HT-29 (cell line): Measurements from ENCODE around the gene GRAMD1C. TPM values are rescaled to one million over a fixed set of nuclear protein-coding genes. Genes with fewer than 3 reads are reported as not detected.
A peak's percentile ranks its signal among the peaks of the same experiment; 100 is the strongest.

ENCODE experiments used
- DNase-seq: peaks from one replicate; pipeline ENCODE4 v3.0.0-alpha.2; 2015; ENCODE audit warnings: low spot score
- total RNA-seq: library from RNA; depleted of rRNA; stranded (reverse); fragments of >200 nt; shearing (Covaris generic); gene quantifications from 2 replicates; pipeline ENCODE4 v1.2.3, GENCODE V29; 2014; rRNA removed

The GRAMD1C gene
- total RNA-seq, 1 experiment from 2014 or later: 0.10 TPM

DNA sequence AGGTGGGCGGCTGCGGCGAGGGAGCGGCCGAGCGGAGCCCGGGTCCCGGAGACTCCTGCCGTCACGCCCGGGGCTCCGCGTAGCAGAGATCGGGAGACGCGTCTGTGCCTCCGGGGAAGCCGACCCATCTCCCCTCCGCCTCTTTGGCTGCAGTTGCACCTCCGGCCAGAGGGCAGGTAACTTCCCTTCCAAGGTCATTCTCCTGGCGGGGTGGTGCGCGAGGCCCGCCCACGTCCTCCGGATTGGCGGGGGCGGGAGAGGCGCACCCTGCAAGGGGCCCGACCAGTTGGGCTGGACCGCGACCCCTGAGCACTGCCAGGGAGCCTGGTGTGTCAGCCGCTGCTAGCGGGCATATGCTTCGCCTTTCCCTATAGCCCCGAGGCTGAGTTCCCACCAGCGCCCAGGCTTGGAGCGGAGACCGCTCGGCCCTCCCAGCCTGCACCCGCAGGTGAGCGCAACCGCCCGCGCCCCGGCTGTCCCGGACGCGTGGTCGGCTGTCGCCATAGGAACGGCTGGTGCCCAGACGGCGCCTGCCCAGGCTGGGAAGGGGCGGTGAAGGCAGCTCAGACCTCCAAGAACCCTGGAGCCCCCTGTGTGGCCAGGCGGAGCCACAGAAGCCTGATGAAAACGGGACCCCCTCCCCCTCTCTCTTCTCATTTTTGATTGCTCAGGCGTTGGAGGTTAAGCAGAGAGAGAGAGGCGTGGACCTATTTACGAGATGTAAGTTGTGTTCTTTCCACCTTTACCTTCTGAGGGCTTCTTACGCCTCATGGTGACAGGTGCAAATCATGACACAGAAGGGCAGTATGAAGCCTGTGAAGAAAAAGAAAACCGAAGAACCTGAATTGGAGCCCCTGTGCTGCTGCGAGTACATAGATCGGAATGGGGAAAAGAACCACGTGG is 109.7 kb downstream of the GRAMD1C start:
- peak; percentile 65 for DNase-seq

DNA sequence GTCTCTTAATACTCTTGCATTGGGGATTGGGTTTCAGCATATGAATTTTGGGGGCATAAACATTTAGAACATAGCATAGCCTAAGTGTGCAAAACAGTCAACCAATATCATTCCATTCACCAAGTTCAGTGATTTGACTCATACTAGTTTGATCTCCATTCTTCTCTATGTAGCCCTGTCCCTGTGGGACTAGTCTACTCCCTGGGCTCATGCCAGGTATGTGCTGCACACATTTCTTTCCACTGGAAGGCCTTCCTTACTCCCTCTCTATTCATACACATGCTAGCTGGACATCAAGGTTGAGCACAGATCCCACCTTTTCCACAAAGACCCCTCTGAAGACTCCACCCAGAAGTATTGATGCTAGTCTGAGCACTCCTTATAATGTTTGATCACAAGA is 114.3 kb downstream of the GRAMD1C start:
- no peak for DNase-seq

DNA sequence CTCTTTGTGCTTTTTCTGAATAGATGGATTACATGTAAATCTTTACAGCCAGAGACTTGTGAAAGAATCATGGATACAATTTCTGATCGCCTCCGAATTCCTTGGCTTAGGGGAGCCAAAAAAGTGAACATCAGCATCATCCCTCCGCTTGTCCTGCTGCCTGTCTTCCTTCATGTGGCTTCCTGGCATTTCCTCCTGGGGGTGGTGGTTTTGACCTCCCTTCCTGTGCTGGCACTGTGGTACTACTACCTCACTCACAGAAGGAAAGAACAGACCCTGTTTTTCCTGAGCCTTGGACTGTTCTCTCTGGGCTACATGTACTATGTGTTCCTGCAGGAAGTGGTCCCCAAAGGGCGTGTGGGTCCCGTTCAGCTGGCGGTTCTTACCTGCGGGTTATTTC is 115.1 kb downstream of the GRAMD1C start:
- no peak for DNase-seq

DNA sequence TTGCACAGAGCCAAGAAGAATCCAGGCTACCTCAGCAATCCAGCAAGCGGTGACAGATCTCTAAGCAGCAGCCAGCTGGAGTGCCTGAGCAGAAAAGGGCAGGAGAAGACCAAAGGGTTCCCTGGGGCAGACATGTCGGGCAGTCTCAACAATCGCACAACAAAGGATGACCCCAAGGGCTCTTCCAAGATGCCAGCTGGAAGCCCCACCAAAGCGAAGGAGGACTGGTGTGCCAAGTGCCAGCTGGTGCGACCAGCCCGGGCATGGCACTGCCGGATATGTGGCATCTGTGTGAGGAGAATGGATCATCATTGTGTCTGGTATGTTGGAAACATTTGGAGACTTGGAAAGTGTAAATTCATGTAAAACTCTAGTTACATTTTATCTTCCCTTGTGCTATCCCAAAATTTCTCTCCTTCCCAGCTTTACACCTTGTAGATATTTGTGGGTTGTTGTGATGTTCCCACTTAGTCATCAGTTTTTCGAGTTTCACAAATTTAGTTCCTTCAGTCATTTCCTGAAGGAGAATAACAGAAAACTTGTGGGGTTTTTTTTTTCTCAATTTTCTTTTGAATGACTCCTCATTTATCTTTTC is 115.6 kb downstream of the GRAMD1C start:
- no peak for DNase-seq

DNA sequence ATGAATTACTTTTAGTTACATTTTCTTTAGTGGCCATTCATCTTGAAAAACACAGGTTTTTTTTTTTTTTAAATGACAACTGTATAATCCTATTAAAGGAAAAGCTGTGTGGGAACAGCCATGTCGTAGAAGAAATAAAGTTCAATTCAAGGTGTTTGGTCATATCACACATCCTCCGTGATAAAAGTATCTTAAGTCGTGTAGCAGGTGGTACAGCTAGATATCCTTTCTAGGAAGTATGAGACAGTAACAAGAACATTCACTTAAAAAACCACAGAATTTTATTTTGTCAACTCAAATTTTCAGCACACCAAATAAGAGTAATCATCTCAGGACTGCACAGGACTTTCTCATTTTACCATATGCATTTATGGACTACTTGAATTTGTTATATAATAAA is 125.3 kb downstream of the GRAMD1C start:
- DNase-seq: no peak

DNA sequence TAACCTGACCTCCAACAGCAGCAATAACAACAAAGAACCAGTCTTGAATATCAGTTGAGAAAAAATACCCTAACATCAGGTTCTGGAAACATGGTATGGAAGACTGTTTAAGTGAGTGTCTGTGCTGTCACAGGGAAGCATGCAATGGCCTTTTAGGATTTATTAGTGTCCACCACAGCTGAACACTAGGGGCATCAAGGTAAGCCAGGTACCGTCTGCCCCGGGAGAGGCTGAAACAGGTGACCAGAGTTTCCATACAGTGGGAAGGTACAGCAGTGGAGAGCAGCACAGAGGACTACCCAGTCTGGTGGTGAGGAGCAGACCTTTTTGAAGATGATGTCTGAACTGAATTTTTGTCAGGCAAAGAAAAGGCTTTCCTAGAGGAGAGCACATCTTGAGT is 127.6 kb downstream of the GRAMD1C start:
- DNase-seq: peak; percentile 34

DNA sequence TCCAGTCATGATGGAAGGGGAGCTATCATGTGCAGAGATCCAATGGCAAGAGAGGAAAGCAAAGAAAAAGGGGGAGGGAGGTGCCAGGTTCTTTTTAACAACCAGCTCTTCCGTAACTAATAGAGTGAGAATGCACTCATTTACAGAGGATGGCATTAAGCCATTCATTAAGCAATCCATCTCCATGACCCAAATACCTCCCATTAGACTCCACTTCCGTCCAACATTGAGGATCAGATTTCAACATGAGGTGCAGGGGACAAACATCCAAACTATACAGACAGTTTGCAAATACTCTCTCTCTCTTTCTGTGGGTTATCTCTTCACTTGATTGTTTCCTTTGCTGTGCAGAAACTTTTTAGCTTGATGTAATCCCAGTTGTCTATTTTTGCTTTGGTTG is 130.4 kb downstream of the GRAMD1C start:
- no peak for DNase-seq

DNA sequence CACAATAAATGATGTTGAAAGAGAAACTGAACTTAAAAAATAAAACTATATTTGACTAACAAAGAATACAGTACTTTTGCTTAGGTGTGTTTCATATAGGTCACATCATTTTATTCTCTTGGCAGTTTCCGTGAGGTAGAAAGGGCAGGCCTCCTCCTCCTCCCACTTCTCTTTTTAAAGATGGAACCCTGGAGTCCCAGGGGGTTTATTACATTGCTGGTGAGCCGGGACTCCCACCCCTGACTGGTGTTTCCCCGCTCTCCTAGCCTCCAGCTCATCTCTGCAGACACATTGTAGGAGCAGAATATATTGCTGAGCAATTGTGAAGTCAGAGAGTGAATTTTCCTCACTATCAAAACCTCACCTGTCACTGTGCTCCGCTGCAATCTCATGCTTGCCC is 139.2 kb downstream of the GRAMD1C start:
- no peak for DNase-seq

DNA sequence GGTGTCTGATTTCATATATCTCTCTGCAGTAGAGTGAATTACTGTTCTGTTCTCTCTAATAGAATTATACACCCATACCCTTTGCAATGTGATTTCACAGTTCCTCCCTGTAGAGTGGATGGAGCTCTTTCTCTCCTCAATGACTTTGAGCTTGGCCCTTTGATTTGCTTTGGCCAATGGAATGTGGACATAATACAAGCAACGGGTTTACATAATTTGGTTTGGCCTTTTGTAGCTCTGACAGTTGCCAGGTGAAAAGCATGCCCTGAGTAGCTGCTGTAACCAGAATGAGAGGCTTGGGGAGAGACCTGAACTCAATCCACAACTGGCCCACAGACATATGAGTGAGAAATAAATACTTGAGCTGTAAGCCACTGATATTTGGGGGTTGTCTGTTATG is 141.3 kb downstream of the GRAMD1C start:
- no peak for DNase-seq

DNA sequence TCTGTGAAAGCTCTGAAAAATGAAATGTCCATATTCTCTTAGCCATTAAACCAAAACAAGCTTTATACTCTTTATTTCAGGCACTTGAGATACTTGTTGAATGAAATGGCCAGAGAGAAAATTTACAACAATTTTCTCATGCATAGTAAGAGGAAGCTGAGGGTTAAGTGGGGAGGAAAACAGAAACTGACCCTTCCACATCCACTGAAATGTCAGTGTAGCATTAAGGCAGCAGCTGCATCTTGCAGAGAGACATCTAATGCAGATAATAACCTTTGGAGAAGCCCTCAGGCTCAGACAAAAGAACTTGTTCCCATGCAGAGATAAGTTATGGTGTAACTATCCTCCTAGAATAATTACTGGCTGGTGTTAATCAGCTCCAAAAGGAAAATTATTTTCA is 143.2 kb downstream of the GRAMD1C start:
- DNase-seq: no peak

DNA sequence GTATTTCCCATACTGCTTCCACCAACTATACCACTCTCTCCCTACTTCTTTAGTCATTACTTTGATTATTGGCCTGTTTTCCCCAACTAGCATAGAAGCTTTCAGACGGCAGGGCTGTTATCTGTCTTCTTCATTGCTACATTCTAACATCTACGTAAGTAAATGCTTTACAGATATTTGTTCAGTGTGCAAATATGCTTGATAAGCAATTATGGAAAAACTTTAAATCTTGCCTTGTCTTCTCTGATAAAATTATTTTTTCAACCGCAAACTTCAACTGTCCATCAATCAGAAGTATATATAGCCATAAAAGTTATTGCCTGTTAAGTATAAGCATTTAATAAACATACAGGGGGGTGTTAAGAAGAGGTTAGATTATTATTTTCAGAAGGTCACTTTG is 145.0 kb downstream of the GRAMD1C start:
- DNase-seq: no peak

DNA sequence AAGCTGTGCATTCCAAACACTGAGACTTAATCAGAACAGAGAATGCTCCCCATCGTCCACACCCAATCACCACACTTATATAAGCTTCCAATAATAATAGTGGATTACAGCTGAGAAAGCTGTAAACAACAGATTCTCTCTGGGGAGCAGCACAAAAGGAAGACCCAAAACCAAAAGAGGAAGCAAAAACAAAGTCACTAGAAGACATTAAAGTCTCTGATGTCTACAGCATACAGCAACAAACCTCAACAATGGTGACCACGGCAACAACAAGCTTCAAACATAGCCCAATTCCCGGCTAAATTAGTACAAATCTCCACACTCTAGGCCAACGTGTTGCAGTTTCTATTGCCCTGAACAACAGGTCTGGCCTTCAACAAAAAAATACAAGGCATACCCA is 147.0 kb downstream of the GRAMD1C start:
- no peak for DNase-seq

Other genes starting within 250 kb of the GRAMD1C start
- 8.1 and 10.1 TPM in 2 replicates for gene USF3, start 142.1 kb upstream of the GRAMD1C start, total RNA-seq
- 743 and 760 TPM in 2 replicates for gene NAA50, start 92.5 kb upstream of the GRAMD1C start, total RNA-seq
- gene ATP6V1A, start 91.8 kb upstream of the GRAMD1C start, total RNA-seq: 43.0 and 43.7 TPM in 2 replicates
- gene ZDHHC23, start 109.2 kb downstream of the GRAMD1C start, total RNA-seq: 11.5 and 12.6 TPM in 2 replicates
- gene CCDC191, start 217.7 kb downstream of the GRAMD1C start, total RNA-seq: 0.78 and 1.1 TPM in 2 replicates
- gene QTRT2, start 217.9 kb downstream of the GRAMD1C start, total RNA-seq: 28.1 and 32.1 TPM in 2 replicates